ENCODE measurements around the gene SORCS1.

Gene SORCS1

DNA sequence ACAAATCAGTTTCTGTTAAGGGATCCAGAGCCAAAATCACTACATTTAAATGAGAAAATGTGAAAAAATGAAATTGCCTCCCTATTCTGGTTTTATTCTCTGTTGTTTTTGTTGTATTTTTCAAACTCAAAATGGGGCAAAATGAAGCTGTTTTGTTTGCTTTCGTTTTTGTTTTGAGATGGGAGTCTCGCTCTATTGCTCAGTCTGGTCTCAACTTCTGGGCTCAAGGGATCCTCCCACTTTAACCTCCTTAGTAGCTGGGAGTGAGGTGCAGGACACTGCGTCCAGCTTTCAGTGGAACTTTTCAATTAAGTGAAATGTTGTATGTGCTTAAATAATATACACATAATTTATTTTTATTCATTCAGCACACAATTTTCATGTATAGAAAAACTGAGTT, 205.0 kb downstream of the SORCS1 start:
- Histone ChIP-seq H3K36me3 (ENCODE audit: control insufficient read depth in 1 of 2, insufficient read depth in 2 of 2, low read length in 2 of 2) (no peaks in the 10 kb centered on the region), H3K9me3 (ENCODE audit: control insufficient read depth in 1 of 2, low read length in 2 of 2) (no peaks in the 10 kb centered on the region), H3K4me3 (ENCODE audit: low read depth in 1 of 2, low read length in 2 of 2) (peak overlapping the region in 1 of 2 donors; percentile 14), H3K27ac (ENCODE audit: low read length) (no peak overlapping the region), H3K27me3 (ENCODE audit: low read depth, low read length) (no peaks in the 10 kb centered on the region), H3K4me1 (ENCODE audit: control insufficient read depth in 1 of 2, insufficient read depth in 2 of 2, low read length in 2 of 2) (peaks cover 4 to 10% of the 10 kb centered on the region in 2 donors)

DNA sequence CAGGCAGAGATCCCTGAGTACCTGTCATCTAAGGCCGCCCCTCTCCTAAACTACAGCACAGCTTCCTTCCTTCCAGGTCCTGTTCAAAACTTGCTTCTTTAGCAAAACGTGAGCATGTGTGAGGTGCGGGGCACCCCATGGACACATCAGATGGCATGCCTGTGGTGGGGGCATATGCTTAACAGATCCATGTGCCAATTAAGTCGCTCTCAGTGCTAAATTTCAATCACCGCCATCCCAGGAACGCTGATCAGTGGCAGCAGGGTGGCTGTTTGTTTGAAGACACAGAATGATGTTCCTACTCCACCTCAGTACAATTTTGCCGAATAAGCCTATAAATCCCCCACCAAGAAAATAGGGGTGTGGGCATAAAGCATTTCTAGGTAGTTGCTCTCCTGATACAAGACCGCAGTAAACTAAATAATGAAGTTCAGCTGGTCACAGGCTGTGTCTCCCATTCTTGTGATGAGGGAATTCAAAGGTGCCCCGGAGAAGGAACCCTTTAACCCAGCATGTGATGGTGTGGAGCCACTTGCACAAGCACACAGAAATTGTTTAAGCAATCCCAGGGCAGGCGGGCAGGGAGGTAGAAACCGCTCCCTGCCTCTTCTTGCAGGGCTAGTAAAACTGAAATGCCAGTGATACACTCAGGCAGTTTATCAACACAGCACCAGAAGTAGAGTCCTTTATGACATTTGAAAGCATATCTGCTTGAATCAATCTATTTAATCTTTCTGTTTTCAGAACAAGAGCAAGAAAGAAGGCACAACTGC, 205.7 kb downstream of the SORCS1 start:
- H3K27me3 ChIP-seq (ENCODE audit: low read depth, low read length): no peaks in the 10 kb centered on the region
- no peak overlapping the region for H3K27ac ChIP-seq (ENCODE audit: low read length)
- no peaks in the 10 kb centered on the region for H3K36me3 ChIP-seq (ENCODE audit: control insufficient read depth in 1 of 2, insufficient read depth in 2 of 2, low read length in 2 of 2)
- H3K4me3 ChIP-seq (ENCODE audit: low read depth in 1 of 2, low read length in 2 of 2): peak overlapping the region in 1 of 2 donors; percentile 14
- no peaks in the 10 kb centered on the region for H3K9me3 ChIP-seq (ENCODE audit: control insufficient read depth in 1 of 2, low read length in 2 of 2)
- peaks cover 4 to 10% of the 10 kb centered on the region in 2 donors for H3K4me1 ChIP-seq (ENCODE audit: control insufficient read depth in 1 of 2, insufficient read depth in 2 of 2, low read length in 2 of 2)

DNA sequence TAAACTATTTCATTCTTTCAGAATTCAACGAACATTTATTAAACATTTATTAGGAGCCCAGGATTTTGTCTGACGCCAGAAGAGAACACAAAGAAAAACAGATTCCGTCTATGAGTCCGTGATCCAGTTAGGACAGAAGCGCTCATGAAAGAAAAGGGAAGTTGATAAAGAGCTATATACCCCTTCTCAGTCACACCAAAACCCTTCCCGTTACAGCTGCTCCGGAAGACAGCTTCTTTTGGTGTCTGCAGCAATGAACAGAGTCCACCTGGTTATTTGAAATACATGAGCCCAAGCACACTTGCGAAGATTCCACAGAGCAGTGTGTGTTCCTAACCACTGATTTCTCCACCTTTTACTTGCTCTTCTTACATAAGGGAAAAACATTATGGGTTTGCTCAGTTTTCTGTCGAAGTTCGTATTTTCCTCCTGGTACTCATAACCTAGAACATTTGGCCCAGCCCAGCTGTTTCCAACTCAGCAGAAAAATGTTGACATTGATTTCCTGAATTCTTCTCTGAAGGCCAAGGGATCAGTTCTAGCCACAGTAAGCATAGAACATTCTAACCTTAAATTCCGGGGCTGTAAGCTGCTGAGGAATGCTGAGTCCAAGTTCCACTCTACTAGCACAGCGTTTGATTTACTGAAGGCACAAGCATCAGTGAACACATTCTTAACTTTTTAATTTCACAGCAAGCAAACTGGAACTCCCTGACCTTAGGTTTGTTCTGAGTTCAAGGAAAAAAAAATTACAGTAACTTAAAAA, 206.5 kb downstream of the SORCS1 start:
- Histone ChIP-seq H3K27ac (ENCODE audit: low read length) (no peak overlapping the region), H3K36me3 (ENCODE audit: control insufficient read depth in 1 of 2, insufficient read depth in 2 of 2, low read length in 2 of 2) (no peaks in the 10 kb centered on the region), H3K4me1 (ENCODE audit: control insufficient read depth in 1 of 2, insufficient read depth in 2 of 2, low read length in 2 of 2) (peaks cover 4 to 10% of the 10 kb centered on the region in 2 donors), H3K27me3 (ENCODE audit: low read depth, low read length) (no peaks in the 10 kb centered on the region), H3K4me3 (ENCODE audit: low read depth in 1 of 2, low read length in 2 of 2) (peak overlapping the region in 1 of 2 donors; percentile 37), H3K9me3 (ENCODE audit: control insufficient read depth in 1 of 2, low read length in 2 of 2) (no peaks in the 10 kb centered on the region)

DNA sequence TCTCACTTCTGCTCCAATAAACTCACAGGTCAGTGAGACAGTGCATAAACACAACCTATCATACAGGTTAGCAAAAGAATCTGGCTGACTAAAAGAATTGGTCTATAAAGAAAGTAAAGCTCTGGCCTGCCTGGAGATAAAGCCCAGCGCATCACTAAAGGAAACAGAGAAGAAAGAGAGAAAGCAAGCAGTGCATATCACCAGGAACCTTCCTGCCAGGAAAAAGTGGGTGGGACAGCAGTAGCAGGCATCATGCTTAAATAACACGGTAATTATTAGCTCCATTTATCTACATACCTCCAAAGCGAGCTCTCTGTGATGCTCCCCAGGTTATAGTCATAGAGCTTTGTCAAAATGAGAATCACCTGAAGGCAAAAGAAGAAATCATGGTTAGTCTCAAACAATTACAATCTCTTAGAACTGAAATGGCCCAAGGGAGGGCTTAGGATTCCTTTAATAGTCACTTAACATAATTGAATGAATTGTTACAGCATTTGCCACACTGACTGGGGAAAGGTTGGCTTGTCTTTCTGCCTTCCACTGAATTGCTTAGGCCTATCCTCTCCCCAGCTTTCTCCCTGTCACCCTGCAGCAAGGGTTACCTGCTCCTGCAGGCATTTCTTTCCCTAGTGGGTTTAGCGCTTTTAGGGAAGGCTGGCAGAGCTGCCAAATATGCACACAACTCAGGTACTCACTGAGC, 208.1 kb downstream of the SORCS1 start:
- Histone ChIP-seq H3K27me3 (ENCODE audit: low read depth, low read length) (no peaks in the 10 kb centered on the region), H3K4me1 (ENCODE audit: control insufficient read depth in 1 of 2, insufficient read depth in 2 of 2, low read length in 2 of 2) (peaks cover 4 to 10% of the 10 kb centered on the region in 2 donors), H3K27ac (ENCODE audit: low read length) (no peak overlapping the region), H3K4me3 (ENCODE audit: low read depth in 1 of 2, low read length in 2 of 2) (no peak overlapping the region), H3K36me3 (ENCODE audit: control insufficient read depth in 1 of 2, insufficient read depth in 2 of 2, low read length in 2 of 2) (no peaks in the 10 kb centered on the region), H3K9me3 (ENCODE audit: control insufficient read depth in 1 of 2, low read length in 2 of 2) (no peaks in the 10 kb centered on the region)

DNA sequence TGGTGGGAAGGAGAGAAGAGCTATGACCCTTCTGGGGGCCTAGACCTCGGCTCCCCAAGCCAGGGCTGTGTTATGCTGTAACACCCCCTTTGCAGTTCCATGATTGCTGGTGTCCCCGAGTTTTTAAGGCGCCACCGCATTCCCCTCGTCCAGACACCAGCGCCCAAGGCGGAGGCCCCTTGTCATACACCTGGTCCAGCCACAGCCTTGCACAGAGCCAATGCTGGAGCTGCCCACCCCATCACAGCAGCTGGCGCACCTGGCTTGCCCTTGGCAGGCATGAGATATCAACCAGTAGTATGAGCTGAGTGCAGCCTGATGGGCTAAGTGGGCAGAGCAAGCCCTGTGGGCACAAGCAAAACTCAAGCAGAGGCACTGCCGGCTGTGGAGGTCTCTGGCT, 209.4 kb downstream of the SORCS1 start:
- no peaks in the 10 kb centered on the region for H3K36me3 ChIP-seq (ENCODE audit: control insufficient read depth in 1 of 2, insufficient read depth in 2 of 2, low read length in 2 of 2)
- no peaks in the 10 kb centered on the region for H3K27me3 ChIP-seq (ENCODE audit: low read depth, low read length)
- no peak overlapping the region for H3K27ac ChIP-seq (ENCODE audit: low read length)
- H3K4me1 ChIP-seq (ENCODE audit: control insufficient read depth in 1 of 2, insufficient read depth in 2 of 2, low read length in 2 of 2): peaks cover 4 to 10% of the 10 kb centered on the region in 2 donors
- no peaks in the 10 kb centered on the region for H3K9me3 ChIP-seq (ENCODE audit: control insufficient read depth in 1 of 2, low read length in 2 of 2)
- H3K4me3 ChIP-seq (ENCODE audit: low read depth in 1 of 2, low read length in 2 of 2): no peak overlapping the region

DNA sequence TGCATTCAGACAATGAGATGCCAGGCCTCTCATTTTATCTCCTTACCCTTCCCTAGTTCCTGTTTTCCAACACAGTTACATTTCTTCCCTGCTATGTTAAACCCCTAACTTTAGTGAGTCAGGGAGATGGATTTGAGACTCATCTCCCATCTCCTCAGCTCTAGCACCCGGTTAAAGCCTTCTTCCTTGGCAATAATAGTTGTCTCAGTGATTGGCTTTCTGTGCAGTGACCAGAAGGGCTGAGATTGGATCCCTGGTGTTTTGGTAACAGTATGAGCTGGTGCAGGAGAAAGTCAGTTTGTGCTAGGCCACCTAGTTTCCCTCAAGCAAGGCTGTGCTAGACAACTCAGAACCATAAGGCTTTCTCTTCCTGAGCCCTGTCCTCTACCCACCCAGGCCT, 212.5 kb downstream of the SORCS1 start:
- no peaks in the 10 kb centered on the region for H3K4me1 ChIP-seq (ENCODE audit: control insufficient read depth in 1 of 2, insufficient read depth in 2 of 2, low read length in 2 of 2)
- H3K36me3 ChIP-seq (ENCODE audit: control insufficient read depth in 1 of 2, insufficient read depth in 2 of 2, low read length in 2 of 2): no peaks in the 10 kb centered on the region
- H3K27ac ChIP-seq (ENCODE audit: low read length): no peak overlapping the region
- no peaks in the 10 kb centered on the region for H3K9me3 ChIP-seq (ENCODE audit: control insufficient read depth in 1 of 2, low read length in 2 of 2)
- H3K27me3 ChIP-seq (ENCODE audit: low read depth, low read length): no peaks in the 10 kb centered on the region
- no peak overlapping the region for H3K4me3 ChIP-seq (ENCODE audit: low read depth in 1 of 2, low read length in 2 of 2)

DNA sequence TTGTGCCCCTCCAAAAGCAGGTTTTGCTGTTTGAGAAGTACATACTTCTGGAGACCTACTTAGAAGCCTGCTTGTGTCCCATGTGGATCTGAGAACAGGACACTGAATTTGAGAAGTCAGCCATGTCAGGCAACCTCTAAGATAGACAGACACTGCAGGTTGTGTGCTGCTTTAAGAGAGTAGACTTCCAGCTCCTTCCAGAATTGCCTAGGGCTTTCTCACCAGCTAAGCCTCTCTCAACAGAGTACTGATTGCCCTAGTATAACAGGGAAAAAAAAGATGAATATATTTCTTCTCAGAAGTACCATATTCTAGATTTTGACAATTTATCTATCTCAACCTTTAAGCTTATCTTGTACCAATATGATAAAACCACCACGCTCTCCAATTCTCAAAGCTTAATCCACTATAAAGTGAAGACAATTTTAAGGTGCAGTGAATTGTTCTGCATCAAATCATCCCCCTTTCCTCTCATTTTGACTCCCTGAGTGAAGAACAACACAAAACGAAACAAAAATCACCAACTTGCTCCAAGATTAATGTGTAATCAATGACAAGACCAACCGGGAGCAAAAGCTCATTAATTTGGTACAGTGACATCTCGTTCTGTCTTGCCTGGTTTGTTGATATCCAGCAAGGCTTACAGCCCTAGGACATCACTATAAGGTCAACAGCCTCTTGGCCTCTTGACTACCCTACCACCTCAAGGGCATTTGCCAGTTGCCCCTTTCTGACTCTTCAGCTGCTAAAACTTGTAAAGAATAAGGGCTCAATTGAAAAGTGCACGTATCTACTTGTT, 214.6 kb downstream of the SORCS1 start:
- Histone ChIP-seq H3K4me3 (ENCODE audit: low read depth in 1 of 2, low read length in 2 of 2) (no peak overlapping the region), H3K4me1 (ENCODE audit: control insufficient read depth in 1 of 2, insufficient read depth in 2 of 2, low read length in 2 of 2) (no peaks in the 10 kb centered on the region), H3K36me3 (ENCODE audit: control insufficient read depth in 1 of 2, insufficient read depth in 2 of 2, low read length in 2 of 2) (no peaks in the 10 kb centered on the region), H3K9me3 (ENCODE audit: control insufficient read depth in 1 of 2, low read length in 2 of 2) (no peaks in the 10 kb centered on the region), H3K27ac (ENCODE audit: low read length) (no peak overlapping the region), H3K27me3 (ENCODE audit: low read depth, low read length) (no peaks in the 10 kb centered on the region)

DNA sequence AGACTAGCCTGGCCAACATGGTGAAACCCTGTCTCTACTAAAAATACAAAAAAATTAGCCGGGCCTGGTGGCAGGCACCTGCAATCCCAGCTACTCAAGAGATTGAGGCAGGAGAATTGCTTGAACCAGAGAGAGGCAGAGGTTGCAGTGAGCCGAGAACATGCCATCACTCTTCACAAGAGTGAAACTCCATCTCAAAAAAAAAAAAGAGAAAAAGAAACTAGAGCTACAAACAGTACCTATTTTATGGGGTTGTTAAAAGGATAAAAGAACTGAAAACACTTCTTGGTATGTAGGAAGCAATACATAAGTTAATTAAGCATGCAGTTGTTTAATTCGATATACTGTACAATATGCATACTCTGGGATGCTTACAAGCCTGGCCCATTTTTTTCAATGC, 216.9 kb downstream of the SORCS1 start:
- Histone ChIP-seq H3K36me3 (ENCODE audit: control insufficient read depth in 1 of 2, insufficient read depth in 2 of 2, low read length in 2 of 2) (no peaks in the 10 kb centered on the region), H3K4me1 (ENCODE audit: control insufficient read depth in 1 of 2, insufficient read depth in 2 of 2, low read length in 2 of 2) (no peaks in the 10 kb centered on the region), H3K27ac (ENCODE audit: low read length) (no peak overlapping the region), H3K27me3 (ENCODE audit: low read depth, low read length) (no peaks in the 10 kb centered on the region), H3K4me3 (ENCODE audit: low read depth in 1 of 2, low read length in 2 of 2) (no peak overlapping the region), H3K9me3 (ENCODE audit: control insufficient read depth in 1 of 2, low read length in 2 of 2) (no peaks in the 10 kb centered on the region)

DNA sequence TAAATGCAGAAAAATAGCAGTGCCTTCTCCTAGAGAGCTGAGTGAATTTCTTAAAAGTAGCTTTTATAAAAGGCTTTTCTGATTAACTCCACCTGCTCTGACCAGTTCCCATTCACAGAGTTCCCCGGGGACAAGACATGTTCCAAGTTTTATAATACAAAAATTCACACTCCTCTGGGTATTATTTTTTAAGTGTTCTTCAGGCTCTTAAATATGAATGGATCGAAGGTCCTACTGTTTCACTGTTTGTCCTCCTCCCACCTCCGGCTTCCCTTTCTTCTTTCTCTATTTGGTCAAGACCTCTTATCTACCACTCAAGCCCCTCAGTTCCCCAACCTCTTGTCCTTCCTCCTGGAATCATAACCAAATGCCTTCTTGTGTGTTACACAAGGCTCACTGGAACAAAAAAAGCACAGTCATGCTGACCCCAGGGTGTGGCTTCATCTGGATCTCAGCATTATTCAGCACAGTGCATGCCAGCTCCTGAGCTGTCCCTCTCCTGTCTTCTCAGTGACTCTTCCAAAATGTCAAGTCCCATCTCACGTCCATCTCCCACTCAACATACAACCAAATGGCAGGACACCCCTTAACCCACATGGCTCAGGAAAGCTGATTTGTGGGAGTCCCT, 222.4 kb downstream of the SORCS1 start:
- Histone ChIP-seq H3K4me1 (ENCODE audit: control insufficient read depth in 1 of 2, insufficient read depth in 2 of 2, low read length in 2 of 2) (no peaks in the 10 kb centered on the region), H3K27me3 (ENCODE audit: low read depth, low read length) (no peaks in the 10 kb centered on the region), H3K4me3 (ENCODE audit: low read depth in 1 of 2, low read length in 2 of 2) (no peak overlapping the region), H3K27ac (ENCODE audit: low read length) (no peak overlapping the region), H3K9me3 (ENCODE audit: control insufficient read depth in 1 of 2, low read length in 2 of 2) (no peaks in the 10 kb centered on the region), H3K36me3 (ENCODE audit: control insufficient read depth in 1 of 2, insufficient read depth in 2 of 2, low read length in 2 of 2) (no peaks in the 10 kb centered on the region)

DNA sequence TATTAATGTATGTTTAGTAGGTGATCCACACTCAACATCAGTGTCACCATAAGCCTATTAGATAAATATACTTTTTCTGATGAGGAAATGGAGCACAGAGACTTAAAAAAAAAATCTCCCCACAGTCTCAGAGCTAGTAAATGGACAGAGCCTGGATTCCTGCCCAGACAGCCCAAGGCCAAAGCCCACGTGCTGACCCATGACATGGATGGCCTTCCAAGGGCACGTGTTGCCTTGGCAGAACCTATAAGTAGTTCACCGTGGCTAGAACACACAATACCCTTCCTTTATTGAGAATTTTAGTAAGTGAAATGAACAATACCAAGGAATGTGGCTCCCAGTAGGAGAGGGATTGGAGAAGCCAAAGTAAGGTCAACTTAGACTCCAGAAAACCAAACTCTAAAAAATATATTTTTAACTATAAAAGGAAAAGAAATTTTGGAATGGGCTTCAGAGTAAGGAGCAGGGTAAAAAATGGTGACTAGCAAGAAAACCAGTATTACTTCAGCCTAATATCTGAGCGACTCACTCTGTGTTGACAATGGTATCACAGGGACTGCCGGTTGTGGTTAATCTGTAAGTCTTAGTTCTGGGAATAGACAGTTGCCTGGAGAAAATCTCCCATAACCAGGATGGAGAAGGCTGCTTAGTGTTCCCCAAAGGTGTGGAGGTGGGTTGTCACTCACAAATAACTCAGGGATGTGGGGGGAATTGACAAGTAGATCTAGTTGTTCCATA, 223.0 kb downstream of the SORCS1 start:
- no peak overlapping the region for H3K27ac ChIP-seq (ENCODE audit: low read length)
- H3K27me3 ChIP-seq (ENCODE audit: low read depth, low read length): no peaks in the 10 kb centered on the region
- H3K36me3 ChIP-seq (ENCODE audit: control insufficient read depth in 1 of 2, insufficient read depth in 2 of 2, low read length in 2 of 2): no peaks in the 10 kb centered on the region
- H3K4me3 ChIP-seq (ENCODE audit: low read depth in 1 of 2, low read length in 2 of 2): no peak overlapping the region
- no peaks in the 10 kb centered on the region for H3K4me1 ChIP-seq (ENCODE audit: control insufficient read depth in 1 of 2, insufficient read depth in 2 of 2, low read length in 2 of 2)
- no peaks in the 10 kb centered on the region for H3K9me3 ChIP-seq (ENCODE audit: control insufficient read depth in 1 of 2, low read length in 2 of 2)
